NCI-H345 (cell line): Measurements from ENCODE around the gene PRMT9.

ENCODE experiments used
- DNase-seq: peaks from one replicate; lab custom pipeline; 2025; lab: John Stamatoyannopoulos, UW

The PRMT9 gene

GRCh38 chr4:147678796-147679549 is 5.0 kb downstream of the PRMT9 start:
- DNase-seq: no peak

- no peak for DNase-seq
Measured at GRCh38 chr4:147678106-147678505, 5.9 kb downstream of the PRMT9 start.

GRCh38 chr4:147674496-147674895 is 9.5 kb downstream of the PRMT9 start:
- no peak for DNase-seq

GRCh38 chr4:147674073-147674472 is 9.9 kb downstream of the PRMT9 start:
- no peak for DNase-seq

DNA sequence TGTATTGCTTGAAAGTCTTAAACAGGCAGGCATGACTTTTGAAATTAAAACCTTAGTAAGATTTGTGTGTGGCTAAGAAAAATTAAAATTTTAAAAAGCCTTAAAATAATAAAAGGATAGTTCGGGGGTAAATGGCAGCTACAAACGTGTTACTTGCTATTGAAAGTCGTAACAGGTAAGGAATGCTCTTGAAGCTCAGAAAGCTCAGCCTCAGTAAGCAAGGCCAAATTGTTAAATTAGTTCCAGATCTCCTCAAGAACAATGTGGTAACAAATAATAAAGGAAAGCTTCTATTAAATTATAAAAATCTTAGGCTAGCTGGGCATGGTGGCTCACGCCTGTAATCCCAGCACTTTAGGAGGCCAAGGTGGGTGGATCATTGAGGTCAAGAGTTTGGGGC is 25.5 kb downstream of the PRMT9 start:
- DNase-seq: no peak

GRCh38 chr4:147655639-147656038 is 28.3 kb downstream of the PRMT9 start:
- no peak for DNase-seq

GRCh38 chr4:147651563-147651962 is 32.4 kb downstream of the PRMT9 start:
- DNase-seq: no peak

- no peak for DNase-seq
Measured at GRCh38 chr4:147648656-147649055, 35.3 kb downstream of the PRMT9 start.

- DNase-seq: no peak
Measured at GRCh38 chr4:147645099-147645498, 38.9 kb downstream of the PRMT9 start.

- DNase-seq: no peak
Measured at GRCh38 chr4:147644471-147644870, 39.5 kb downstream of the PRMT9 start.

DNA sequence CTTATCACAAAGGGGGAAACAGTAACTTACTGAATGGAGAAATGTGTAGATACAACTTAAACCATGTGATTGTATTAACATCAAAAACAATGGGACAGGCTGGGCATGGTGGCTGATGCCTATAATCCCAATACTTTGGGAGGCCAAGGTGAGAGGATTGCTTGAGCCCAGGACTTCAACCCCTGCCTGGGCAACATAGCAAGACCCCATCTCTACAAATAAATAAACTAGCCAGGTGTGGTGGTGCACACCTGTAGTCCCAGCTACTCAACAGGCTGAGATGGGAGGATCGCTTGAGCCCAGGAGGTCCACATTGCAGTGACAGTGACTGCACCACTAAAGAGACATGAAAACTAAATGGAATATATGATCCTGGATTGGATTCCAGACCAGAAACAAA is 40.3 kb downstream of the PRMT9 start:
- DNase-seq: no peak

DNA sequence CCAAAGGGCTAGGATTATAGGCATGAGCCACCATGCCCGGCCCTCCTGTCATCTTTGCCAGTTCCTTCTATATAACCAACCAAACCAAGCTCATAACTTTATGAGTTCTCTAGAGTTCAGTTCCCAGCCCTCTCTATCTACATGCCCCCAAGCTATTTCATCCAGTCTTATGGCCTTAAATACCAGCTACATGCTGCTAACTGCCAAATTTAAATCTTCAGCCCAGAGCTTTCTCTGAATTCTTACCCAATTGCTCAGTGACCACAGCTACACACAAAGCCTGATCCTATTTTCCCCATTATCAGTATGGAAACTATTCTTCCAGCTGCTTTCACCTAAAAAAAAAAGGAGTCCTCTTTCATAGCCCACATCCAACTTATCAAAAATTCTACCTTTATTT is 43.6 kb downstream of the PRMT9 start:
- DNase-seq: no peak

GRCh38 chr4:147639388-147639787 is 44.6 kb downstream of the PRMT9 start:
- DNase-seq: no peak

DNA sequence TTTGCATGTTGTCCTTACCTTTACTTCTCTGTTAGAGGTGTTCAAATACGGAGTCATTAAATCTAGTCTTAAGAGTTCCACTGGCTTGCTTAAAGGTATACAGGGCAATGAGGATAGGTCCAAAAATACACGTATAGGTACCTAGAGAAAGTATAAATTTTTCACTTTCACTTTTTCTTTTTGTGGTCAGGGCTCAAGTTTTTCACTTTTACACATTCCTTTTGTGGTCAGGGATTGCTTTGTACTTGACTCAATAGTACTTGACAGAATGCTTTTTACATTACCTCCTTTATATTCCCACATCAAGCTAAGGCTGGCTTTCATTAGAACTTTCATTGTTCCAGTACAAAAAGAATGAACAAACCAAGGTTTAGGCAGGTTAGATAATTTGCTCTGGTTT is 45.0 kb downstream of the PRMT9 start:
- no peak for DNase-seq

GRCh38 chr4:147638365-147638764 is 45.6 kb downstream of the PRMT9 start:
- no peak for DNase-seq

DNA sequence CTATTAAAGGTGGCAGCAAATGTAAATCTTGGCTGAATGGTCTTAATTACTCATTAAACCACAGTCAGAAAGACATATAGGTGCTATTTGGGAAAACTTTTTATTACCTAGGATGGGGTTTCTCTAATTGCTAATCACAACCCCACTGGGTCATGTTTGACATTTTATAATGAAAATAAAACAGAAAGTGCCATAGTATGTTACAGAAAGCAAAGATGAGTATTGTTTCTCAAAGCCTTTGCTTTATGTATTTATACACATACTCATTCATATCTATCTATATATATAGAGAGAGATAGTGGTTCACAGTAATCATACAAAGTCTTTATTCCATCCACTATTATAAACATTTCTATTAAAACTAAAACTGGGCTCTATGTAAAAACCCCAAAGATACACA is 48.6 kb downstream of the PRMT9 start:
- no peak for DNase-seq

GRCh38 chr4:147633643-147634042 is 50.3 kb downstream of the PRMT9 start:
- DNase-seq: no peak

DNA sequence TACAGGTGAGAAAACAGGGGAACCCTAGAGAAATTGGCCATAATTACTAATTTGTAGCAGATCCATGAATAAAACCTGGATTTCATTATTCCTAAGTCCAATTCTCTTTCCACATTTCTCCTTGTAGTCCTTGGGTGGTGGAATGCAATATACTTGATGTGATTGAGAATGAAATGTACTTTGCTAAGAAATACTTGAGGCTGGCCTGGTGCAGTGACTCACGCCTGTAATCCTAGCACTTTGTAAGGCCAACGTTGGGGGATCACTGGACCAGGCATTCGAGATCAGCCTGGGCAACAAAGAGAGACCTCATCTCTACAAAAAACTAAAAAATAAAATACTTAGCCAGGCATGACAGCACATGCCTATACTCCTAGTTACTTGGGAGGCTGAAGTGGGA is 50.9 kb downstream of the PRMT9 start:
- DNase-seq: no peak

GRCh38 chr4:147629783-147630730 is 53.9 kb downstream of the PRMT9 start:
- DNase-seq: no peak

DNA sequence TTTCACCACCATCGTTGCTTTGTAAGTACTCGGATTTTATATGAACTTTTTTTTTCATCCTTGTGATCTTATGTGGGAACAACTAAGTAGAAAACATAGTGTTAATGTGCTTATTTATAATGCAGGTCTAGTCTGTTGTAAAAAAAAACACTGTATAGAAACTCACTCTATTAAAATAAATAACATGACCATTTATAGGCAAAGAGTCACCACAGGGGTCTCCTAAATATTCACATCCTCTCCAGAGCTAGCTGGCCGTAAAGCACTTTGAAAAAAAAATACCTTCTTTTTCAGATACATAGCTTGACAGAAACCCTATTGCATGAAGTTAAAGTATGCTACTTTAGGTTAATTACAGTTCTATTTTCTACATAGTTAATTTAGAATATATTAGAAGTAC is 55.5 kb downstream of the PRMT9 start:
- DNase-seq: no peak

GRCh38 chr4:147626903-147627302 is 57.1 kb downstream of the PRMT9 start:
- DNase-seq: no peak

GRCh38 chr4:147625733-147626132 is 58.2 kb downstream of the PRMT9 start:
- DNase-seq: no peak

GRCh38 chr4:147620315-147620714 is 63.6 kb downstream of the PRMT9 start:
- DNase-seq: no peak
